22Rv1 (cell line): ENCODE results near the gene HOXD12.

ENCODE experiments used
- ZFX ChIP-seq: fragments of 450-650 bp; IDR thresholded peaks from 2 replicates; pipeline ENCODE4 v1.6.1; 2017; ENCODE audit warnings: antibody characterized with exemption, borderline replicate concordance
- TF ChIP-seq, protein P1 (sequence below): fragments of 450-650 bp; IDR thresholded peaks from 2 replicates; pipeline ENCODE4 v1.5.1; 2017; ENCODE audit warnings: mild to moderate bottlenecking

DNA sequence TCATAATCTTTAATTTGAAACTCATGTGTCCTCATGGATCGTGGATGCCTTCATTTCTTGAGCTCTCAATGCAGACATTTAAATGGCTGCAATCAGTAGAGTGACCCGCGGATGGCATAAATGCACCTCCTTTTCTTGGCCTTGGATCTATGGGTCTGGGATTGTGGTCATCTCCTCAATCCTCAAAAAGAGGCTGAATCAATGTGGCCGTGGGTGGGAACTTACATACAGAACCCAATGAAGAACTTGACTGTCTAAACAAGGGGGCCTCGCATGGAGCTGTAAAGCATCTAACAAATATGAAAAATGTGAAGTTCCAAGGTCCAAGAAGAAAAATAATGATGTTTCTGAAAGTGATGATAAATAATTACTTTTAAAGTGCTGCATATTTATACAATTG is 4.2 kb upstream of the HOXD12 start:
- TF ChIP-seq, protein P1, sequence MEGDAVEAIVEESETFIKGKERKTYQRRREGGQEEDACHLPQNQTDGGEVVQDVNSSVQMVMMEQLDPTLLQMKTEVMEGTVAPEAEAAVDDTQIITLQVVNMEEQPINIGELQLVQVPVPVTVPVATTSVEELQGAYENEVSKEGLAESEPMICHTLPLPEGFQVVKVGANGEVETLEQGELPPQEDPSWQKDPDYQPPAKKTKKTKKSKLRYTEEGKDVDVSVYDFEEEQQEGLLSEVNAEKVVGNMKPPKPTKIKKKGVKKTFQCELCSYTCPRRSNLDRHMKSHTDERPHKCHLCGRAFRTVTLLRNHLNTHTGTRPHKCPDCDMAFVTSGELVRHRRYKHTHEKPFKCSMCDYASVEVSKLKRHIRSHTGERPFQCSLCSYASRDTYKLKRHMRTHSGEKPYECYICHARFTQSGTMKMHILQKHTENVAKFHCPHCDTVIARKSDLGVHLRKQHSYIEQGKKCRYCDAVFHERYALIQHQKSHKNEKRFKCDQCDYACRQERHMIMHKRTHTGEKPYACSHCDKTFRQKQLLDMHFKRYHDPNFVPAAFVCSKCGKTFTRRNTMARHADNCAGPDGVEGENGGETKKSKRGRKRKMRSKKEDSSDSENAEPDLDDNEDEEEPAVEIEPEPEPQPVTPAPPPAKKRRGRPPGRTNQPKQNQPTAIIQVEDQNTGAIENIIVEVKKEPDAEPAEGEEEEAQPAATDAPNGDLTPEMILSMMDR = no peak
- TF ChIP-seq ZFX = no peak
